HG03432 (cell line): ENCODE measurements around the gene MYH15.

Experiments used
- ATAC-seq: cut with Tn5 transposase; IDR thresholded peaks from one replicate; pipeline ENCODE4 v1.9.1; 2021; ENCODE audit warnings: mild to moderate bottlenecking, moderate library complexity; ENCODE audit not compliant: unreplicated experiment

The MYH15 gene

DNA sequence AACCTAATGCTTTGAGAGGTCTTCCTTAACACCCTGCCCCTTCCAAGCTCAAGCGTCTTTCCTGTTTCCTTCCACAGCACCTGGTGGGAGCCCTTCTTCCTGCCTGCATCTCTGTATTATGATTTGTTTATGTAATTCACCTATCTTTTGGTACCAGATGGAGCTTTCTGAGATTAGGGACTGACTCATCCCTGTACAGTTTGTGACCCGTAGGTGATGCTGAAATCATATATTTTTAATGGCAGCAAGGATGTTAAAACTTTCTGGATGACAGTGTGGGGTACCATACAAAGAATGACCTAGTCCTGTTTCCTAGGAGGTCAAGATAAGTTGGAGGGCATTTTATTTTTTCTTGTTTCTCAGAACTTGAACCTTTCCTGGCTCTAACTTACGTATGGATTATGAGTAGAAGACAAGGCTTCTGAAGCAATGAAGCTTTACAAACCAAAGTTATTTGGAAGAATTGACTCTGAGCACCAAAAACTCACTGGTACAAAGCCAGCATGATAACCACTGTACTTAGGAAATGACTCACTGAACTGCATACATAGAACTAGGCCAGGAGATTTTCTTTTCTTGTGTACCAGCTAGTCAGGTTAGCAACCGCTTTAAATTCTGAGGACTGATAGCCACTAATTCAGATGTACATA, 167.4 kb downstream of the MYH15 start:
- ATAC-seq: peak; percentile 80

GRCh38 chr3:108341911-108342310, 168.5 kb downstream of the MYH15 start:
- no peak for ATAC-seq

GRCh38 chr3:108338901-108339545, 171.4 kb downstream of the MYH15 start:
- peak; percentile 52 for ATAC-seq

- no peak for ATAC-seq
Measured at GRCh38 chr3:108334701-108335100, 175.7 kb downstream of the MYH15 start.

DNA sequence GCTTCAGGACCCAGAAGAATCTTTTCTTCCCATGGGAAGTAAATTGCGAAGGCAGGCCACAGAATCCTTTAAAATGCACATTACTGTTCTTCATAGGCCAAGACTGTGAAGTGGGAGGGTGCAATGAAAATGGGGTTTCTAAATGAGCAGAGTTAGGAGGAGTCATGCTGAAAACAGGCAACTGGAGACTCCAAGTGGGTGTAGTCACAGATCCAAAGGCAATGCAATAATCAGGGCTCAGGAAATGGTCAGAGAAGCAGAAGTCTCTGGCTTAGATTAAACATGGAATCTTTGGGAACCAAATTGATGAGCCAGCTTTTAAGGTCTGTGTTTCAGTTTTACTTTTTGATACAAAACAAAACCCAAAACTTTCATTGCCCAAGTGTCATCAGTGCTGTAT, 176.4 kb downstream of the MYH15 start:
- no peak for ATAC-seq

DNA sequence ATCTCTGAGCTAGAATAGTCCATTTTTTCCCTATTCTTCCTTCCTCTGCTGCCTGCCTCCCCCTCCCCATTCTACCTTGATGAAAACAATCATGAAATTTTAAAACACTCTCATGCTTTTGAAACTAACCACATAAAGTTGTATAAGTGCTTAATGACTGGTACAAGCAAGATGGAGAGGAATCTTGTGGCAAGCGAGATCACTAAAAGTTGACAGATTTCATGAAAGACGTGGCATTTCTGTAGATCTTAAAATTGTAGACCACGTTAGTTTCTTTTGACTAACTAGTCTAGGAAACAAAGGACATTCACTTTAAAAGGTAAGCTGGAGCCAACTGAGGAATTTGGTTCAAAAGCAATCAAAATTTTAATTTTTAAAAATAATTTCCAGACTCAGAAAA, 178.6 kb downstream of the MYH15 start:
- ATAC-seq: no peak
